Measurements from ENCODE around the gene DHX15.

The DHX15 gene

DNA sequence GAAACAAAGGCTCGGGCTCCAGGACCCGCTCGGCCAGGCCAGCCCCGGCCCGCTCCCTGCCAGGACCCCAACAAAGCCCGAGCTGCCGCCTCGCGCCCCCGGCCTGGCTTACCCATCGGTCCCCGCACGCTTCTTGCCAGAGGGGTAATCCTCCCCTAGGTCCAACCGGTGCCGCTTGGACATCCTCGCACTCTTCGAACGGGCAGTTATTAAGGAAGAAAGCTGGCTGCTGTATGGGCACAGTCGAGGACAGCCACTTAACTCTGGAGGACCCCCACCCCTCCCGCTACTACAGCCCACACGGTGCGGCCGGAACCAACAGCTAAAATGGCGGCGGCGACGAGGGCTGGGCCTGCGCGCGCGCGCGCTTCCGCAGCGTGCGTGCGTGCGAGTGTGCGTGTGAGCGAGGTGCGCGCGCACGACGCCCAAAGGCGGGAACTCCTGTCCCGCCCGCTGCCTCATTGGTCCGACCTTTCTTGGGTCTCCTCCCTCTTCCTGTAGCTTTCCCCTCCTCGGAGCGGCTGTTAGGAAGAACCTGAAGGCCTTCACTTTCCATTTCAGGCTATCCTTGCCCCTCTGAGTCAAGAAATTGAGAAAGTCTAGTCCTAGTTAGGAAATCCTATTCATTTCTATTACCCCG, at the start of gene DHX15:
Gene DHX15, minus strand, starts transcription at position 344 of the 640 bp plus-strand sequence. Its CDS starts 161 bp downstream, at position 183.
- DNase-seq (ENCODE audit: low spot score): peak; percentile 96

DNA sequence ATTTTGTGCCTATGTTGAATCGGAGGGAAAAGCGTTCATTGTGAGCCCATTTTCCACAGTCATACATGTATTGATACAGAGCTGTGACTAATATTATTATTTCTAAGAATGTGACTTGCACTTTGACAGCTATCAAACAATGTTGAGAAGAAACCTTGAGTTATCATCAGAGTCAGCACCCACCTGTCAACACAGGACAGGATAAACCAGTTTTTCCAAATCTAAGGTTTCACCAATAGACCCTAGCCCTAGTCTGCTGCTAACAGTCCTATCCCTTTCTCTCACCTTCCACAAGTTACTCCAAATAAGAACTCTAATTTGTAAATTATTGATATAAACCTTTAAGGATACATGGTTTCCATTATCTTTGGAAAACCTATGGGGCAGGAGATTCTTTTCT, 47.7 kb upstream of the DHX15 start:
- no peak for DNase-seq (ENCODE audit: low spot score)

DNA sequence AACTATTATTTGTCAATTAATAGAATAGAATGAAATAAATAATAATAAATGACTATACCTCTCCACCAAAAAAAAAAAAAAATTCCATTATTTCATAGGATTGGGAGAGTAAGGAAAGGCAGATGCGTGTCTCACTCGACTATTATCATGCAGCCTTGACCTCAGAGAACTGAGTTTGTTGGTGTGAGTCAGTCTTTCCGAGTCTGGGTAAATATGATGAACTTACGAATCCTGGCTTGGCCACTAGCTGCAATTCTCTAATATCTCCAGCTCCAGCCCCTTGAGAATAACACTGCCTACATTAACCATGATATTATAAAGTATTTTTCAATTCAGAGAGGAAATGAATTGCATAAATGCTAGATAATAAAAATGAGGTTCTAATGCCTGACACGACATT, 46.6 kb upstream of the DHX15 start:
- DNase-seq (ENCODE audit: low spot score): no peak

DNA sequence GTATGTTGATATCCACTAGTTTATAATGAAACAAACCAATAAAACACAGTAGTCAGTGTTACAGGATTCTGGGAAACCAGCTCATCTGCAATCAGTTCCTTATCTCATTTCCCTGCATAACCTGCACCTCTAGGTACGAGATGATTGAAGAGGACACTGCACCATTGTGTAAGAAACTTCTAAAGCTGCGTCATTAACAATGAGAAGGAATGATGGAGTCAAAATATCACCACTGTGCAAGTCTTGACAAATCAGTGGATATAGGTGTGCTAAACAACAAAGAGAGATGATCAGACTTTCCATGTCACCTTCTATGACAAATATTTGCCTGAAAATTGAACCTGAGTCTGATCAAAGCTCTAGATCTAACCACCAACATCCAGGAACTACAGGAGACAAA, 40.7 kb upstream of the DHX15 start:
- no peak for DNase-seq (ENCODE audit: low spot score)

DNA sequence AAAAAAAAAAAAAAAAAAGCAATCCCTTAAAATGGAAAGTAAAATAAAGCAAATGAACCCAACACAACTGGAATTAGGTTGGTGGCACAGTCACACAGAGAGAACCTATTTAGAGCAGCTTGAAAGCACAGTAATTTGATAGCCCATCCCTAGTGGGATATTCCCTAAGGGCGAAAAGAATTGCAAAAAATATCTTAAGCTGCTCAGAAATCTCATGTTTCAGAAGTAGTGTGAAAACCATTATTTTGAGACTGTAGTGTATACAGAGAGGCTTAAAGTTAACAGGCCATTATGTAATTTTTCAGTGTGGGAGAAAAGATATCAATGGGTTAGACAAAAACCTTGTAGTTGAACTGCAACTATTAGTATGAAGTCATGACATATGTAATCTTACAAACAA, 40.0 kb upstream of the DHX15 start:
- no peak for DNase-seq (ENCODE audit: low spot score)

DNA sequence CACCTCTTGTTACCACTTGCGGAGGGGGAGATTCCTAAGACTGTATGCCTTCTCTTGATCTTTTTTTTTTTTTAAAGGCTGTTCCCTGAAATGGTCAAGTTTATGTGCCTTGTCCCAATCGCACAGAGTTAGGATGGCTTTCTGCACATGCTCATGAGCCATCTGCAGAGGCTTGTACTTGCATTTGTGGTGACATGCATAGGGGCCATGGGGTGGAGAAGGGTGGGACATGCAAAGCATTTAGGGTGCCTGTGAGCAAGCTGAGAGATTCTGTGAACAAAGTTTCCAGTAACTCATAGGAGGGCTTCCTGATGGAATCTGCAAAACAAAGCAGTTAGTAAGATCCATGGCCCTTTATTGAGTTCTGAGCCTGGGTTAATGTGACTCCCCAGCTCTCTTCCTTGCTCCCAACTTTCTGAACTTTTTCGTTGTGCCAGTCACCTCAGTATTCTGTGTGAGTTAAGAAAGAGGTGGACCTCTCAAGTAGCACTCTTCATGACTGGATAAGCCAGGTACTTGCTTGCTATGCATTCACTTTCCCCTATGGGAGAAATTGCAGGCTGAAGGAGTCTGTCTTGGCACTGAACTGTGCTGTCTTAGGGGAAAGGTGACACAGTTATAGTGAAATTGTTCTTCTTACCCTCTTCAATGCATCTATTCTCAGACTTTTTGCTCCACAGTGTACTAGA, 37.9 kb upstream of the DHX15 start:
- no peak for DNase-seq (ENCODE audit: low spot score)

DNA sequence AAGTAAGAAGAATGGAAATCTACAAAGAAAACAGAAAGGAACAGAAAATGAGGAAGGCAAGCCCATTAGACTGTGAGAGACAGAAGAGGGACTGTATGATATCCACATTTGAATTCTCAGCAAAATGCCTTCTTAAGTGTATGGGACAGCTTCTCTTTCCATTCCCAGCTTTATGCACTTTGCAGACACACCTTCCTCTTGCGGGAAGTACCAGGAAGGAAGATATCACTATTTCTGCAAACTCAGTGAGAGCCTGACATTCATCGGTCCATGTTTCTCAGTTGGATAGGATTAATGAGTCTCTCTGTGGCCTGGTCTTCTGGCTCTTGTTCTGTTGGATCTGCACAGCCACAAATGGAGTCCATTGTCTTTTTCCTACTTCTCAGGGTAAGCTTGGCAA, 31.6 kb upstream of the DHX15 start:
- no peak for DNase-seq (ENCODE audit: low spot score)

DNA sequence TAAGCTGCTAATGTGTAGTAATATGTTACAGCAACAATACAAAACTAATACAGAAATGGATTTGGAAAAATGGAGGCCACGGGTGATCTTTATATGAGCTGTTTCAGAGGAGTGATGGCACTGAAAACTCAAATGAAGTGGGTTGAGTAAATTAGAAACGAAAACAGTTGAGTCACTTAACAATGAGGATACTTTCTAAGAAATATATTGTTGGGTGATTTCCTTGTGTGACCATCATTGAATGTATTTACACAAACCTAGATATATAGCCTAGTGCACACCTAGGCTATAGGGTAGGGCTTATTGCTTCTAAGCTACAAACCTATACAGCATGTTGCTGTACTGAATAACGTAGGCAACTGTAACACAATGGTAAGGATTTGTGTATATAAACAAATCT, 30.5 kb upstream of the DHX15 start:
- DNase-seq (ENCODE audit: low spot score): no peak

DNA sequence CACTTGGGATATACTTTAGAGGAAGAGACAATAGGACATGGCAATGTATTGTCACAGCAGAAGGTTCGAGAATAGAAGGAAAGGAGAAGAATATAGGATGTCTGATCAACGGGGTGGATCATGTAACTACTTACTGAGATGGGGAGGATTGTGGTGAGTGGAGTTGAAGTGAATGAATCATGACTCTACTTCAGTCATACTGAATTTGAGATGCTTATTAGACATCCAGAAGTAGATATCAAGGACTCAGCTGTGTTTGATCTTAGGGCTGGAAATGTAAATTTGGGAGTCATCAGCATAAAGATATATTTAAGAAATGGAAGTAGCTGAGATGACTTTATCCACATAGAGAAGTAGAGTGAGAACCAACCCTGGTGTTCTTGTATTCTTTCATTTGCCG, 29.1 kb upstream of the DHX15 start:
- DNase-seq (ENCODE audit: low spot score): no peak

DNA sequence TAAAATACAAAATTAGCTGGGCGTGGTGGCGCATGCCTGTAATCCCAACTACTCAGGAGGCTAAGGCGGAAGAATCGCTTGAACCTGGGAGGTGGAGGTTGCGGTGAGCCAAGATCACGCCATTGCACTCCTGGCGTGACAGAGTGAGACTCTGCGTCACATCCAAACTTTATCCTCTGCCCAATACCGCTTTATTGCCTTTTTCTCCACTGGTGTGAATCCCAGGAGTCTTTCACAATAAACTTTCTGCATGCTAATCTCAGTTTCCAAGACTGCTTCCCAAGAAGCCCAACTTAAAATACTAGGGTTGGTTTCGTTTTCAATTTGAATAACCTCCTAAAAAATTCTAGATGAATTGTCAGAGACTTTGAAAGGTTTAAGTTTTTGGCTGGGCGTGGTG, 27.2 kb upstream of the DHX15 start:
- no peak for DNase-seq (ENCODE audit: low spot score)

DNA sequence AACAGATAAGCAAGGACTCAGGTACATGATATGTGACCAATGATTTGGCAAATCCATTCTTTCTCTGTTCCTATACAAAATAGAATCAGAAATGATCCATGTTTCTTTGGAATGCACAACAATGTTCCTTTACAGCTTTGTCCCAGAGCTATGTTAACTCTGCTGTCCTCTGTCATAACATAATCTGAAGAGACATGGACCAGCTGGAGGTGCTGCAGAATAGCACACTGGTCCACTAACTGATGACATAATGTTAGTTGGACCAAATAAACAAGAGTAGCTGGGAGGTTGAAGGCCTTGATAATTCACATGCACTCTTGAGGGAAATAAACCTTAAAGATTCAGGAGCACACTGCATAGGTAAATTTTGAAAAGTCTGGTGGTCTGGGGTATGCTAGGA, 23.0 kb upstream of the DHX15 start:
- no peak for DNase-seq (ENCODE audit: low spot score)

DNA sequence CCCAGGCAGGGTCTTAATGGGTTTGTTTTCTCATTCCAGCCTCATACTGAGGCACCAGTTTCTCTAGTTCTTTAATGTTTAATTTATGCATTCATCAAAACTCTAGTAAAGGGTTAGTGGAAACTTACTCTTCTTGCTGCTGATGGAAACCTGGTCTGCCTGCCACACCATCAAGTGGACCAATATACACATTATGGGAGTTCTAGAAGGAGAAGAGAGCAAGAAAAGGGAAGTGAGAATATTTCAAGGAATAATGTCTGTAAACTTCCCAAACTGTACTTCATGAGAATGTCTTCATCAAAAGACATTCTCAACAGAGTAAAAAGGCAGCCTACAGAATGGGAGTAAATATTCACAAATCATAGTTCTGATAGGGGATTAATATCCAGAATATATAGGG, 20.9 kb upstream of the DHX15 start:
- DNase-seq (ENCODE audit: low spot score): no peak

DNA sequence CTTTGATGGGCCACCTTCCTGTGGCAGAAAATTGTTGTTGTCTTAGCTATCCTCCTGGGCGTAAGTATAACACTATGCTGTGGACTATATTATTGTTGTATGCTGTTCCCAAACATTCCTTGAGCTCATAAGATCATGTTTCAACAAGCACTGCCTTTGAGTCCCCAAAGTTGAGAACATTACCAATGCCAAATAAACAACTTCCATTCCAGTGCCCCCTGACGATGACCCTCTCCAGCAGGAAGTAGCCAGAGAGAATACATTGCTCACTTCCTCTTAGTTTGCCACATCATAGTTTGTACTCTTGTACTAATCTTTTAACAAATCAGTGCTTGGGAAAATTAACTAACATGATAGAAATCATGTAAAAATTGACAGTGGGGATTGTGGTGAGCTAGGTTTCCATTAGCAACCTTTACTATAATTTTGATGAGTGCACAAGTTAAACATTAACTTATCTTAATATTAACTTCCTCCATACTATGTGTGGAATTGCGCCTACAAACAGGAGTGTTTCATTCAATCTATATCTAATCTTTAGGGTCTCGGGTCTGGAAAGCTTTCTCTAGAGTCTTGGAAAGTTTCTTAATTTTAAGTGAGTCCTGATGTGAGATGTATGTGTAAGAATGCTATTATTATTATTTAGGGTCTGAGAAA, 20.3 kb upstream of the DHX15 start:
- no peak for DNase-seq (ENCODE audit: low spot score)

DNA sequence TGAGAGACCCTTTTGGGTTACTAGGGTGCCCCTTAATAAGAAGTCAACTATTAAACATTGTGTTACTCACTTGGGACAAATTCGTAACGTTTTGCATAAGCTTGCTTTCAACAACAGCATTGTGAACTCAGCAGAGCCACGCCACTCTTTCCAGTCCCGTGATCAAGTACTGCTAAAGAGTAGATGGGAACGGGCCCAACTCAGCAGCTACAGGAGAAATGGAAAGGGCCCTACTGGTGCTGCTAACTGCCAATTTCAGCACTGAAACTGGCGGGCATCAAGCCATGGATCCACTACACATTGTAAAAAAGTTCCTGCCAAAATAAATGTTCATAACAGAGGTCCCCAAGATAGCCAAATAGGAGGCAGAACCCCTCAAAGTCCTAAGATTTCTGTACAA, 19.0 kb upstream of the DHX15 start:
- no peak for DNase-seq (ENCODE audit: low spot score)

DNA sequence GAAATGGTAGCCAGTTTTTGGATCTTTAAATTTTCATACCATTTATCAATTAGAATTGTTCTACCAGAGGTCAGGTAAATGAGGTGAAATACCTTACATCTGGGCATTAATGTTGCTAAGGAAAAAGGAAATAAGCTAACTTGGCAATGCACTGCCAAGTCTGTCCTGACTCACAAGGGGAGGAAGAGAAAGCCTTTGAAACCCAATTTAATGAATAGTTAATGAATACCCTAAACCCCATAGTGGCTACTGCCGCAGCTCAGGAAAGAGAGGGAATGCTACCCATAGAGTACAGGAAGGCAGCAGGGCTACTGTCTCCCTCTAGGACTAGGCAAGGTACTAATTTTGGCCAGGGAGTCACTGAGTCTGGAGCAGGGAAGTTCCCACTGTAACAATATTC, 16.8 kb upstream of the DHX15 start:
- no peak for DNase-seq (ENCODE audit: low spot score)

DNA sequence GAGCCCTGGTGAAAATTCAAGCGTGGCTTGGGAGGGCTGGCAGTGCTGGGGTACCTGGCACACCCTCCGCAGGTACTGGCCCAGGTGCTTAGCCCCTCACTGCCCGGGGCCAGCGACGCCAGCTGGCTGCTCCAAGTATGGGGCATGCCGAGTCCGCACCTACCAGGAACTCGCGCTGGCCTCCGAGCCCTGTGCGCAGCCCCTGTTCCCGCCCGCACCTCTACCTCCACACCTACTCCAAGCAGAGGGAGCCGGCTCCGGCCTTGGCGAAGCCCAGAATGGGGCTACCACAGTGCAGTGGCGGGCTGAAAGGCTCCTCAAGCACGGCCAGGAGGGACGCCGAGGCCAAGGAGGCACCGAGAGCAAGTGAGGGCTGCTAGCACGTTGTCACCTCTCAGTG, 14.9 kb upstream of the DHX15 start:
- no peak for DNase-seq (ENCODE audit: low spot score)

DNA sequence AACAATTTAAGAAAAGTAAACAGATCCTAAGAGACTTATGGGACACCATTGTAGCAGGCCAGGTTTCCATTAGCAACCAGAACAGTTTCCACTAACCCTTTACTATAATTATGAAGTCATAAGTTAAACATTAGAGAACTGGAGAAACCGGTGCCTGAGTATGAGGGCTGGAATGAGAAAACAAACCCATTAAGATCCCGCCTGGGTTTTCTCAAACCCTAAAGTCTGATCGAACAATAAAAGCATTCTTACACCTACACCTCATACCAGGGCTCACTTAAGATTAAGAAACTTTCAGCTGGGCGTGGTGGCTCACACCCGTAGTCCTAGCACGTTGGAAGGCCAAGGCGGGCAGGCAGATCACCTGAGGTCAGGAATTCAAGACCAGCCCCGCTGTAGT, 13.7 kb upstream of the DHX15 start:
- DNase-seq (ENCODE audit: low spot score): no peak

DNA sequence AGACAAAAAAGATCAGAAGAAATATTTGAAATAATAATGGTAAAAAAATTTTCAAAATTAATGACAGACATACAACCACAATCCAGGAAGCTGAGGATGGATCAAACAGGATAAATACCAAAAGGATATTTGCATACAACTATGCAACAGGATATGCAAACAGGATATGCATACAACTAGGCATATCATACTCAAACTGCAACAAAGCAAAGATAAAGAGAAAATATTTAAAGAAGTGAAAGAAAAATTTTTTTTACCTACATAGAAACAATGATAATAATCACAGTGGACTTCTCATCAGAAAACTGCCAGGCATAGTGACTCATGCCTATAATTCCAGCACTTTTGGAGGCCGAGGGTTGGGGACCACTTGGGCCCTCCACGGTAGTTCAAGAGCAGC, 11.3 kb upstream of the DHX15 start:
- DNase-seq (ENCODE audit: low spot score): no peak

DNA sequence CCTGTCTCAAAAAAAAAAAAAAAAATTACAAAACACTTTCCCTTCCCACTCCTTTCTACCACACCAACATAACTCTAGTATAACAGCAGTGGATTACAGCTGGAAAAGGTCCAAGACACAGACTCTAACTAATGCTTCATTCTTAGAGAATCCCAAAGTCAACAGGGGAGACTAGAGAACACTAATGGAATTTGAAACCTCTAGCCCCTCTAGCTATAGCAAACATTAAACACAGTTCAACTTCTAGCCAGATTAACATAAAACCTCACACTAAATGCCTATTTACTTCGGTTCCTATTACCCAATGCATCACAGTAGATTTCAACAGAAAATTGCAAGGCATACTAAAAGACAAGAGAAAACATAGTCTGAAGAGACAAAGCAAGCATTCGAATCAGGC, 10.5 kb upstream of the DHX15 start:
- DNase-seq (ENCODE audit: low spot score): no peak

DNA sequence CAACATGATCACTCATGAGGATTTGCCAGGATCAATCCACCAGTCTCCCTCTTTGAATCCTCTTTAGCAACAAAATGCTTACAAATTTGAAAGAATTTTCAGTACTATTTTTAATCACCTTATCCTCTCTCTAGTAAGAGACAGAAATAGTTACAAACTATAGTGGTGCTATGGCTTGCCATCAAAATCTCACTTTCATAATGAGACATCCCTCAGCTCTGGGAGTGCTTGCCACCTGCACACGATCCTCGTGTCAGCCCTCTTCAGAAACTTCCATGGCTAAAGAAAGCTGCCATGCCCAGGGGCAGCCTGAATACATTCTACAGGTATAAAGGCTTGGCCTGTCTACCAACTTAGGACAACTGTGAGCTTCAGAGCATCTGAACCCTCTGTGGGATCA, 5.1 kb upstream of the DHX15 start:
- no peak for DNase-seq (ENCODE audit: low spot score)

DNA sequence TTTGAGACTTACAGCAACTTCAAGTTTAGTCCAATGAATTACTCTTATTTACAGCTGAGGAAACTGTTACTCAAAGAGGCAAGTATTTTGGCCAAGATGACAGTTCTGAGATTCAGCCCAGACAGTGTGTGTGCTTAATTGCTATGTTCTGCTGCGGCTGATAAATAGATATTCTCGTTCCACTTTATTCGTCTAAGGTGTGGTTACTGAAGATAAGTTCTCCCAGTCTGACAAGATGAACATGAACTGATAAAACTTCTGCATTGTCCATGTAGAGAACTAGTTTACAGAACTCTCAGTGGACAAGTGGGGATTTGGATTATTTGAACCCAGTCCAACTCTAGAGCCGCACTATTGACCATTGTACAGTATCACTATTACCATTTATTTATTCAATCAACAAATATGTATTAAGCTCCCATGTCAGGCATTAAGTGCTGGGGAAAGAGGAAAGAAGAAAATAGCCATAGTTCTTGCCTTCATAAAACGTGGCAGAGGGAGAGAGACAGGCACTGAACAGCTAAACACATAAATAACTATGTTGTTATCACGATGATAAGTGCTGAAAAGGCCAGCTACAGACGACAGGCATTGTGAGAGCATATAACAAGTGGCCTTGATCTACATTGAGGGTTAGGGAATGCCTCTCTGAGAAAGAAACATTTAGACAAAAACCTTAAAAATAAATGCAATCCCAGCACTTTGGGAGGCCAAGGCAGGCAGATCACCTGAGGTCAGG, 4.0 kb upstream of the DHX15 start:
- DNase-seq (ENCODE audit: low spot score): no peak

DNA sequence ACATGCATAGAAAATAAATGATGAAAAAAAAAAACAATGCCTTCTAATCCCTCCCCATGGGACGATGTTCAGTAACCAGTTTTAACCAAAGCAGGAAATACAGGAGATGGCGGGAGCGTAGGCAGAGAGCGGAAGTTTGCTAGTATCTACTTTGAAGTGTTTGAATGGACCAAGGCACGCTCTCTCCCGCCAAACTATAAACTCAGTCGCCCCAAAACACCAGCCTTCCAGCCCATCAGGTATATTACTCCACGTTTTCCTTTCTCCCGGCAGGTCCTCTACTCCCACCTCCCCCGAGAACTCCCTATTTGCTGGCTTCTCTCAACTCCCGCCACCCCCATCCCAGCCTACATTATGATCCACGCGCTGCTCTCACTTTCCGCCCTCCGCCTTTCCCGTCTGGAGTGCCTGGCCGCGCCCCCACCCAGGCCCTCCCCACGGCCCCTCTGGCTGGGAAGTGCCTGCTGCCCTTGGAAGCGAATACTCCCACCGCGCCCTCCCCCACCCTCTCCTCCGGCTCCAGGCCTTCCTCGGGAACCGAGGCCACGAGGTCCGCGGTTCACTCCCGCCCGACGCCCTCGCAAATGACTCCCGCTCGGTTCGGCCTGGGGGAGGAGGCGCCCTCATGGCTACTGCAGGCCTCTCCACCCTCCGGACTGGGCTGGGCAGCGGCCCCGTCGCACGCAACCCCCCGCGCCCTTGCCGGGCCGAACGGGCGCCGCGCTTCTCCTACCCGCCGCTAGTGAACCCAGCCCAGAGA, 723 bp downstream of the DHX15 start:
- DNase-seq (ENCODE audit: low spot score): peak; percentile 69

Measured in D341Med (cell line).